CD4-positive, alpha-beta T cell (primary cell): Measurements from ENCODE around the gene POLH. TPM values are rescaled to one million over a fixed set of nuclear protein-coding genes. Genes with fewer than 3 reads are reported as not detected.

Experiments used
- ATAC-seq: fragments of 200-7000 bp; cut with Tn5 transposase; one replicate; pipeline ENCODE4 v1.10.0; 2022; ENCODE audit warnings: mild to moderate bottlenecking; ENCODE audit not compliant: poor library complexity
- CTCF ChIA-PET: fragments of 350-600 bp; sonication (Branson Sonifier 250); formaldehyde crosslinking; loops from one replicate; lab custom pipeline; 2021; ENCODE audit warnings: antibody characterized with exemption, inconsistent platforms; lab: Charles Lee
- POLR2A ChIA-PET: fragments of 350-600 bp; sonication (Branson Sonifier 250); formaldehyde crosslinking; loops from one replicate; lab custom pipeline; 2021; ENCODE audit warnings: antibody characterized with exemption, inconsistent platforms; lab: Charles Lee
- DNase-seq, 14 experiments: peaks; one replicate each; pipeline ENCODE4 v3.0.0-alpha.2; 2013 to 2020; ENCODE audit warnings: mixed read lengths in 2 of 14
- H3K27ac ChIP-seq, 2 donors: one replicate each; pipeline versions ENCODE4 v1.5.1 to v1.7.0; 2013; ENCODE audit warnings: low read length in 2 of 2, low read depth in 1 of 2, mild to moderate bottlenecking in 1 of 2
- H3K27me3 ChIP-seq, 2 experiments: 1 replicate in 1 of 2; 2 replicates in 1 of 2; pipeline versions ENCODE4 v1.6.1 to v1.7.0; 2013; ENCODE audit warnings: low read length in 2 of 2, control low read depth in 1 of 2, mild to moderate bottlenecking in 1 of 2, moderate library complexity in 1 of 2; ENCODE audit not compliant: insufficient read depth in 2 of 2, control insufficient read depth in 1 of 2
- H3K36me3 ChIP-seq: one replicate; pipeline ENCODE4 v1.6.1; 2013; ENCODE audit warnings: low read length, control low read depth; ENCODE audit not compliant: insufficient read depth
- H3K4me1 ChIP-seq: one replicate; pipeline ENCODE4 v1.6.1; 2013; ENCODE audit warnings: low read length, control low read depth; ENCODE audit not compliant: insufficient read depth
- H3K4me3 ChIP-seq: one replicate; pipeline ENCODE4 v1.5.1; 2013; ENCODE audit warnings: mild to moderate bottlenecking, low read length, moderate library complexity
- H3K9me3 ChIP-seq, 2 experiments: 1 replicate in 1 of 2; 2 replicates in 1 of 2; pipeline versions ENCODE4 v1.6.1 to v1.7.0; 2013; ENCODE audit warnings: low read length in 2 of 2, mild to moderate bottlenecking in 2 of 2, control low read depth in 1 of 2, moderate library complexity in 1 of 2; ENCODE audit not compliant: control insufficient read depth in 1 of 2, insufficient read depth in 1 of 2
- H3K27ac Mint-ChIP-seq: one replicate; pipeline ENCODE4 v1.8.0; 2020; ENCODE audit warnings: mixed read lengths
- H3K27me3 Mint-ChIP-seq: one replicate; pipeline ENCODE4 v1.8.0; 2021; ENCODE audit warnings: mixed read lengths
- H3K36me3 Mint-ChIP-seq: one replicate; pipeline ENCODE4 v1.8.0; 2021; ENCODE audit warnings: low read depth, mixed read lengths
- H3K4me1 Mint-ChIP-seq: one replicate; pipeline ENCODE4 v1.8.0; 2021; ENCODE audit warnings: low read depth, mixed read lengths
- H3K4me3 Mint-ChIP-seq: one replicate; pipeline ENCODE4 v1.8.0; 2020; ENCODE audit warnings: mild to moderate bottlenecking, mixed read lengths
- H3K9me3 Mint-ChIP-seq: one replicate; pipeline ENCODE4 v1.8.0; 2020; ENCODE audit warnings: mixed read lengths
- CTCF ChIP-seq: fragments of 200-600 bp; IDR thresholded peaks from one replicate; pipeline ENCODE4 v1.8.0; 2022; ENCODE audit warnings: antibody characterized with exemption, mild to moderate bottlenecking
- intact Hi-C, 2 experiments: fragments of 100-400 bp; cut with DNase I in 1 of 2; cut with micrococcal nuclease in 1 of 2; formaldehyde crosslinking; loops; one replicate each; pipeline versions ENCODE4 v1.15.1 to v1.9.0; 2023 to 2025; cut with DNase I, micrococcal nuclease
- total RNA-seq, 174 experiments: library from RNA in 2 of 174; stranded (reverse) in 2 of 174; gene quantifications; one replicate each; pipeline ENCODE4 v1.2.3 and lab custom pipeline; 2021 to 2026

The POLH gene
- total RNA-seq, 2 experiments from 2014 or later: 4.2 to 4.4 TPM

- Histone ChIP-seq H3K27me3 (no peaks in the 10 kb centered on the region), H3K4me1 (peaks cover 13% of the 10 kb centered on the region), H3K9me3 (no peaks in the 10 kb centered on the region), H3K4me3 (no peak overlapping the region), H3K36me3 (peaks cover 57% of the 10 kb centered on the region), H3K27ac (no peak overlapping the region)
- Mint-ChIP-seq H3K4me3 (no peak overlapping the region), H3K27me3 (no peaks in the 10 kb centered on the region), H3K9me3 (no peaks in the 10 kb centered on the region), H3K36me3 (peaks cover 76% of the 10 kb centered on the region), H3K27ac (no peak overlapping the region), H3K4me1 (peaks cover 10% of the 10 kb centered on the region)
- ChIA-PET CTCF (no interaction called here), POLR2A (no interaction called here)
- no peak for TF ChIP-seq CTCF
- intact Hi-C loops: loop anchor here in 1 of 2 experiments (10.0 kb wide), 1 partner anchor 693 kb away; the partner anchor contains the start of gene NFKBIE
- ATAC-seq (no peak), DNase-seq (no peak)
These were observed 4.0 kb upstream of the POLH start for GRCh38 chr6:43572015-43572414.

GRCh38 chr6:43575105-43575771 is 747 bp upstream of the POLH start:
- Mint-ChIP-seq H3K4me3 (peak overlapping the region; percentile 92), H3K4me1 (peaks cover 31% of the 10 kb centered on the region), H3K9me3 (no peaks in the 10 kb centered on the region), H3K27me3 (no peaks in the 10 kb centered on the region), H3K27ac (peak overlapping the region; percentile 90), H3K36me3 (peaks cover 57% of the 10 kb centered on the region)
- TF ChIP-seq CTCF: no peak
- Histone ChIP-seq H3K9me3 (no peaks in the 10 kb centered on the region), H3K27me3 (no peaks in the 10 kb centered on the region), H3K27ac (peak overlapping the region in 1 of 2 donors; percentile 58), H3K4me3 (peak overlapping the region; percentile 100), H3K4me1 (peaks cover 25% of the 10 kb centered on the region), H3K36me3 (peaks cover 28% of the 10 kb centered on the region)
- DNase-seq: peak in 2 of 14 experiments; percentile 1 to 5
- intact Hi-C loops: loop anchor here in 1 of 2 experiments (2.0 to 10.0 kb wide), 3 partner anchors 54 to 690 kb away; partner anchors contain the start of genes ABCC10, GTPBP2 and NFKBIE
- POLR2A ChIA-PET: interaction anchor here (0.8 to 1.6 kb wide), 4 partner anchors 9 to 696 kb away, joined by 3 to 8 read pairs (median 6); partner anchors contain the start of genes GTPBP2, MAD2L1BP and RPL7L1
- no peak for ATAC-seq
- CTCF ChIA-PET: interaction anchor here (0.8 kb wide), 1 partner anchor 9 kb away, joined by 3 read pairs; no protein-coding TSS in a partner anchor

- no peaks in the 10 kb centered on the region for H3K27me3 ChIP-seq
- no peaks in the 10 kb centered on the region for H3K9me3 ChIP-seq
- ATAC-seq: no peak
- ChIA-PET CTCF (no interaction called here), POLR2A (no interaction called here)
- H3K36me3 ChIP-seq: peaks cover 15% of the 10 kb centered on the region
- Mint-ChIP-seq H3K36me3 (peaks cover 49% of the 10 kb centered on the region), H3K27me3 (no peaks in the 10 kb centered on the region), H3K4me1 (peaks cover 42% of the 10 kb centered on the region), H3K27ac (peak overlapping the region; percentile 28), H3K9me3 (no peaks in the 10 kb centered on the region), H3K4me3 (peak overlapping the region; percentile 81)
- no peak for DNase-seq
- no peak for TF ChIP-seq CTCF
- H3K4me1 ChIP-seq: peaks cover 28% of the 10 kb centered on the region
- H3K4me3 ChIP-seq: no peak overlapping the region
- intact Hi-C loops: loop anchor here in 1 of 2 experiments (5.0 to 10.0 kb wide), 2 partner anchors 151 to 686 kb away; partner anchors contain the start of genes ABCC10 and NFKBIE
- no peak overlapping the region for H3K27ac ChIP-seq
These were observed 2.8 kb downstream of the POLH start for GRCh38 chr6:43578748-43579147.
